Activated B cell treated with CpG ODN at 0.5 μM for 24 hours (primary cell): Measurements from ENCODE around the gene STYXL1. TPM values are rescaled to one million over a fixed set of nuclear protein-coding genes. Genes with fewer than 3 reads are reported as not detected.

Experiments
- ATAC-seq: fragments of 200-7000 bp; cut with Tn5 transposase; one replicate; pipeline ENCODE4 v1.10.0; 2021; ENCODE audit warnings: low read depth, mild to moderate bottlenecking, moderate library complexity
- CTCF ChIA-PET: fragments of 350-600 bp; sonication (Branson Sonifier 250); formaldehyde crosslinking; loops from one replicate; lab custom pipeline; 2021; ENCODE audit warnings: antibody characterized with exemption; lab: Charles Lee
- POLR2A ChIA-PET: fragments of 350-600 bp; sonication (Branson Sonifier 250); formaldehyde crosslinking; loops from one replicate; lab custom pipeline; 2021; ENCODE audit warnings: antibody characterized with exemption; lab: Charles Lee
- DNase-seq: peaks from one replicate; pipeline ENCODE4 v3.0.0; 2022
- H3K27ac Mint-ChIP-seq: one replicate; pipeline ENCODE4 v1.8.0; 2020; ENCODE audit warnings: mixed read lengths
- H3K27me3 Mint-ChIP-seq: one replicate; pipeline ENCODE4 v1.8.0; 2021; ENCODE audit warnings: mixed read lengths
- H3K36me3 Mint-ChIP-seq: one replicate; pipeline ENCODE4 v1.8.0; 2021; ENCODE audit warnings: low read depth, mixed read lengths
- H3K4me1 Mint-ChIP-seq: one replicate; pipeline ENCODE4 v1.8.0; 2021; ENCODE audit warnings: mixed read lengths
- H3K4me3 Mint-ChIP-seq: one replicate; pipeline ENCODE4 v1.8.0; 2020; ENCODE audit warnings: mild to moderate bottlenecking, mixed read lengths
- H3K9me3 Mint-ChIP-seq: one replicate; pipeline ENCODE4 v1.8.0; 2020; ENCODE audit warnings: mixed read lengths
- intact Hi-C: fragments of 100-400 bp; cut with micrococcal nuclease; formaldehyde crosslinking; loops from one replicate; pipeline ENCODE4 v1.15.1; 2024
- total RNA-seq: library from RNA; stranded (reverse); gene quantifications from 2 replicates; pipeline ENCODE4 v1.2.3, GENCODE V29; 2022
- TF ChIP-seq, protein P1 (sequence below): fragments of 200-600 bp; IDR thresholded peaks from one replicate; pipeline ENCODE4 v1.8.0; 2022; ENCODE audit warnings: antibody characterized with exemption, mild to moderate bottlenecking

STYXL1 gene
- total RNA-seq, 1 donor from 2014 or later: 23.1 TPM

DNA sequence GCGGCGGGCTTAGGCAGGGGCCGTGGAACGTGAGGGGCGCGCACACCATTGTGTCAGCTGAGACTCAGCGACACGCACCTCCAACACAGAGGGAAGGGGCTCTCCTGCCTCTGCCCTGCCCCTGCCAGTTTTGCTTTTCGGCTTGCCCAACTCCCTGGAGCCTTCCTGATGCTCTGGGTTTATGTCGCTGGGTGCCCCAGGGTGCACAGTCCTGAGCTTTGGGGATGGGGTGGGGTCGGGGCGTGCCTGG is 66.7 kb downstream of the STYXL1 start:
- POLR2A ChIA-PET: no interaction called here
- Mint-ChIP-seq H3K27me3 (no peaks in the 10 kb centered on the region), H3K36me3 (peaks cover 60% of the 10 kb centered on the region), H3K4me3 (no peak overlapping the region), H3K9me3 (no peaks in the 10 kb centered on the region), H3K4me1 (no peaks in the 10 kb centered on the region), H3K27ac (no peak overlapping the region)
- no peak for ATAC-seq
- TF ChIP-seq, protein P1, sequence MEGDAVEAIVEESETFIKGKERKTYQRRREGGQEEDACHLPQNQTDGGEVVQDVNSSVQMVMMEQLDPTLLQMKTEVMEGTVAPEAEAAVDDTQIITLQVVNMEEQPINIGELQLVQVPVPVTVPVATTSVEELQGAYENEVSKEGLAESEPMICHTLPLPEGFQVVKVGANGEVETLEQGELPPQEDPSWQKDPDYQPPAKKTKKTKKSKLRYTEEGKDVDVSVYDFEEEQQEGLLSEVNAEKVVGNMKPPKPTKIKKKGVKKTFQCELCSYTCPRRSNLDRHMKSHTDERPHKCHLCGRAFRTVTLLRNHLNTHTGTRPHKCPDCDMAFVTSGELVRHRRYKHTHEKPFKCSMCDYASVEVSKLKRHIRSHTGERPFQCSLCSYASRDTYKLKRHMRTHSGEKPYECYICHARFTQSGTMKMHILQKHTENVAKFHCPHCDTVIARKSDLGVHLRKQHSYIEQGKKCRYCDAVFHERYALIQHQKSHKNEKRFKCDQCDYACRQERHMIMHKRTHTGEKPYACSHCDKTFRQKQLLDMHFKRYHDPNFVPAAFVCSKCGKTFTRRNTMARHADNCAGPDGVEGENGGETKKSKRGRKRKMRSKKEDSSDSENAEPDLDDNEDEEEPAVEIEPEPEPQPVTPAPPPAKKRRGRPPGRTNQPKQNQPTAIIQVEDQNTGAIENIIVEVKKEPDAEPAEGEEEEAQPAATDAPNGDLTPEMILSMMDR: no peak
- no peak for DNase-seq
- CTCF ChIA-PET: no interaction called here
- intact Hi-C loops: no loop called here

DNA sequence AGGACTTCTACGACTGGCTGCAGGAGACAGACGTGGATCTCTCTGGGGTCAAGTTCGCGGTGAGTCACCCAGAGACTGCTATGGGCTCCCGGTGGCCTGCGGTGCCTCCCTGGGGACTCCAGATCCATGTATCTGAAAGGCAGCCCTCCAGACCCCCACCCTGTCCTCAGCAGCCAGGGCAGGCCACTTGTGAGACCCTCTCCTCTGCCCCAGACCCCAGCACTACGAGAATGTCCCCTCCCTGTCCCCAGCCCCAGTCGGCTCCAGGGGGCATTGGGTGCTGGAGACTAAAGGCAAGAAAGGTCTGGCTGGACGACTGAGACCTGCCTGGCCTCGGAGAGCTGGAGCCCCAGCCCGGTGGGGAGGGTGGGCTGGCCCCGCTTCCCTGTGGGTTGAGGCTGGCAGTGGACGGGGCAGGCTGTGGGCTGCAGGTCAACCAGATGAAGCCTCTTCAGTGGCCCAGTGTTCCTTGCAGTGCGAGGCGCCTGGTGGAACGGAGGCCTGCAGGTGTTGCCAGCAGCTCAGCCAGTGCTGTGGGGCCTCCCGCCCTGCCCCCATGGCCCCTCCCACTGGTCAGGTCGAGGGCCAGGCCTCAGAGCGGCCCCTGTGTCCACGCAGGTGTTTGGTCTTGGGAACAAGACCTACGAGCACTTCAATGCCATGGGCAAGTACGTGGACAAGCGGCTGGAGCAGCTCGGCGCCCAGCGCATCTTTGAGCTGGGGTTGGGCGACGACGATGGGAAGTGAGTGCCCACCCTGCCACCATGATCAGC is 67.2 kb downstream of the STYXL1 start:
- H3K36me3 Mint-ChIP-seq: peaks cover 55% of the 10 kb centered on the region
- H3K27ac Mint-ChIP-seq: no peak overlapping the region
- ATAC-seq (no peak), DNase-seq (no peak)
- no peaks in the 10 kb centered on the region for H3K9me3 Mint-ChIP-seq
- TF ChIP-seq, protein P1: no peak
- H3K4me1 Mint-ChIP-seq: no peaks in the 10 kb centered on the region
- no peaks in the 10 kb centered on the region for H3K27me3 Mint-ChIP-seq
- CTCF ChIA-PET: no interaction called here
- H3K4me3 Mint-ChIP-seq: no peak overlapping the region
- intact Hi-C loops: no loop called here
- POLR2A ChIA-PET: no interaction called here

- ChIA-PET CTCF (no interaction called here), POLR2A (no interaction called here)
- Mint-ChIP-seq H3K4me3 (no peak overlapping the region), H3K9me3 (no peaks in the 10 kb centered on the region), H3K4me1 (no peaks in the 10 kb centered on the region), H3K27me3 (no peaks in the 10 kb centered on the region), H3K27ac (no peak overlapping the region), H3K36me3 (peaks cover 51% of the 10 kb centered on the region)
- intact Hi-C loops: no loop called here
- TF ChIP-seq, protein P1: no peak
- DNase-seq (no peak), ATAC-seq (no peak)
These were observed 67.9 kb downstream of the STYXL1 start for GRCh38 chr7:75979759-75980429.

DNA sequence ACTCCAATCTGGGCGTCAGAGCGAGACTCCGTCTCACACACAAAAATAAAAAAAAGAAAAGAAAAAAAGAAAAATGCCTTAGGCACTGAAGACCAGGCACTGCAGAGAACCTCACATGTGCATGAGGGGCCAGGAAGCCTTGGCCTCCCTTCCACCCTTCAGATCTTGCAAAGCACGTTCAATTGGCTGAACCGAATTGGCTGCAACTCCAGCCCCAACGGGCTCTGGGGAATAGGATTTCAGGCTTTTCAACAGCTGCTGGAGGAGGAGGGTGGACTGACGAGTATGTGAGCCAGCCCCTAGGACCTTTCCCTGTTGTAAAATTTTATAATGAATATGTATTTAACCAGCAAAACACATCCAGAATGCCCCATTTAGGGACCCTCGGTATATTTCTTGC is 70.1 kb downstream of the STYXL1 start:
- no peak for DNase-seq
- H3K9me3 Mint-ChIP-seq: no peaks in the 10 kb centered on the region
- intact Hi-C loops: no loop called here
- TF ChIP-seq, protein P1: no peak
- ChIA-PET POLR2A (interaction anchor here (2.4 kb wide), 1 partner anchor 42 kb away, joined by 9 read pairs; no protein-coding TSS in a partner anchor), CTCF (no interaction called here)
- H3K36me3 Mint-ChIP-seq: peaks cover 51% of the 10 kb centered on the region
- no peaks in the 10 kb centered on the region for H3K4me1 Mint-ChIP-seq
- no peaks in the 10 kb centered on the region for H3K27me3 Mint-ChIP-seq
- no peak for ATAC-seq
- no peak overlapping the region for H3K4me3 Mint-ChIP-seq
- H3K27ac Mint-ChIP-seq: no peak overlapping the region

- H3K27ac Mint-ChIP-seq: no peak overlapping the region
- H3K36me3 Mint-ChIP-seq: peaks cover 50% of the 10 kb centered on the region
- ChIA-PET POLR2A (no interaction called here), CTCF (no interaction called here)
- DNase-seq (no peak), ATAC-seq (no peak)
- intact Hi-C loops: no loop called here
- TF ChIP-seq, protein P1: no peak
- H3K4me3 Mint-ChIP-seq: no peak overlapping the region
- H3K27me3 Mint-ChIP-seq: no peaks in the 10 kb centered on the region
- no peaks in the 10 kb centered on the region for H3K9me3 Mint-ChIP-seq
- no peaks in the 10 kb centered on the region for H3K4me1 Mint-ChIP-seq
These were observed 75.6 kb downstream of the STYXL1 start for GRCh38 chr7:75971961-75972763.
